ENCODE data around the gene HP1BP3. TPM values are rescaled to one million over a fixed set of nuclear protein-coding genes. Genes with fewer than 3 reads are reported as not detected.

The HP1BP3 gene
- total and polyA plus RNA-seq, 2 experiments from 2014 or later = 89.1 to 112 TPM

- H3K4me3 ChIP-seq = no peak overlapping the region
- TF ChIP-seq REST (IDR thresholded peaks at IDR 0.05; ENCODE audit: unreplicated experiment) (no peak), EZH2phosphoT487 (IDR thresholded peaks at IDR 0.05; ENCODE audit: unreplicated experiment) (no peak), STAT1 (IDR thresholded peaks at IDR 0.05; ENCODE audit: unreplicated experiment) (no peak)
- Mint-ChIP-seq H3K4me3 (no peak overlapping the region), H3K9me3 (no peaks in the 10 kb centered on the region; the same call in none of the 3 replicates), H3K27me3 (ENCODE audit: insufficient read depth, low read depth, poor library complexity) (peaks cover 11% of the 10 kb centered on the region), H3K36me3 (ENCODE audit: low read depth) (no peaks in the 10 kb centered on the region; the same call in 1 of the 3 replicates), H3K27ac (no peak overlapping the region), H3K4me1 (peaks cover 11% of the 10 kb centered on the region)
- no peaks in the 10 kb centered on the region for H3K36me3 ChIP-seq (ENCODE audit: insufficient read depth)
- H3K79me2 ChIP-seq (replicated peaks; ENCODE audit: insufficient read depth) = no peaks in the 10 kb centered on the region
- H3K9me2 ChIP-seq (ENCODE audit: insufficient read depth) = no peaks in the 10 kb centered on the region
- H3K4me1 ChIP-seq (ENCODE audit: insufficient read depth) = peaks cover 10% of the 10 kb centered on the region; the same call in 1 of the 2 replicates
- DNase-seq (ENCODE audit: low spot score) (no peak), ATAC-seq (no peak)
- no peak overlapping the region for H3K27ac ChIP-seq (ENCODE audit: low read depth)
- H2AFZ ChIP-seq = no peak overlapping the region
- H3K4me2 ChIP-seq = no peak overlapping the region
- no peaks in the 10 kb centered on the region for H3K27me3 ChIP-seq (ENCODE audit: insufficient read depth)
- H4K20me1 ChIP-seq (replicated peaks; ENCODE audit: insufficient read depth) = no peaks in the 10 kb centered on the region
- H3F3A ChIP-seq (replicated peaks; ENCODE audit: low read depth) = 0 out of 2 replicates have a peak, but pooled peaks cover 2% of the 10 kb centered on the region
These were observed 91.6 kb downstream of the HP1BP3 start for GRCh38 chr1:20695515-20695914.

- no peak overlapping the region for H3K27ac Mint-ChIP-seq
- H3K4me1 ChIP-seq (ENCODE audit: insufficient read depth) = peaks cover 10% of the 10 kb centered on the region; the same call in 1 of the 2 replicates
- no peaks in the 10 kb centered on the region for H4K20me1 ChIP-seq (replicated peaks; ENCODE audit: insufficient read depth)
- peaks cover 11% of the 10 kb centered on the region for H3K27me3 Mint-ChIP-seq (ENCODE audit: insufficient read depth, low read depth, poor library complexity)
- peaks cover 4% of the 10 kb centered on the region; the same call in 2 of the 3 replicates for H3K36me3 Mint-ChIP-seq (ENCODE audit: low read depth)
- H3F3A ChIP-seq (replicated peaks; ENCODE audit: low read depth) = 0 out of 2 replicates have a peak, but pooled peaks cover 2% of the 10 kb centered on the region
- DNase-seq (ENCODE audit: low spot score) = no peak
- no peaks in the 10 kb centered on the region for H3K79me2 ChIP-seq (replicated peaks; ENCODE audit: insufficient read depth)
- peaks cover 11% of the 10 kb centered on the region for H3K4me1 Mint-ChIP-seq
- H2AFZ ChIP-seq = no peak overlapping the region
- H3K4me3 ChIP-seq = no peak overlapping the region
- H3K27me3 ChIP-seq (ENCODE audit: insufficient read depth) = no peaks in the 10 kb centered on the region
- H3K9me2 ChIP-seq (ENCODE audit: insufficient read depth) = no peaks in the 10 kb centered on the region
- H3K36me3 ChIP-seq (ENCODE audit: insufficient read depth) = no peaks in the 10 kb centered on the region
- H3K4me2 ChIP-seq = no peak overlapping the region
- no peak for ATAC-seq
- no peak overlapping the region for H3K4me3 Mint-ChIP-seq
- no peaks in the 10 kb centered on the region; the same call in none of the 3 replicates for H3K9me3 Mint-ChIP-seq
- H3K27ac ChIP-seq (ENCODE audit: low read depth) = no peak overlapping the region
- TF ChIP-seq POLR2AphosphoS5 (IDR thresholded peaks at IDR 0.05; ENCODE audit: low read depth) = no peak
- TF ChIP-seq ETS1 (IDR thresholded peaks at IDR 0.05) = no peak
- TF ChIP-seq CTCF (conservative IDR thresholded peaks at IDR 0.05; ENCODE audit: low read depth in 2 of 2) = no peak
- TF ChIP-seq EZH2phosphoT487 (IDR thresholded peaks at IDR 0.05; ENCODE audit: unreplicated experiment) = no peak
- no peak for TF ChIP-seq EZH2 (IDR thresholded peaks at IDR 0.05; ENCODE audit: low read depth, unreplicated experiment)
- TF ChIP-seq ZNF114 (CRISPR knock-in tag; IDR thresholded peaks at IDR 0.05) = no peak
- TF ChIP-seq CREB1 (CRISPR knock-in tag; IDR thresholded peaks at IDR 0.05; ENCODE audit: low read depth) = no peak
- no peak for TF ChIP-seq ZNF331 (CRISPR knock-in tag; IDR thresholded peaks at IDR 0.05; ENCODE audit: low read depth)
- TF ChIP-seq NANOG (IDR thresholded peaks at IDR 0.05; ENCODE audit: borderline replicate concordance) = no peak
- TF ChIP-seq JUNB (IDR thresholded peaks at IDR 0.05; ENCODE audit: unreplicated experiment) = no peak
These were observed 93.5 kb downstream of the HP1BP3 start for GRCh38 chr1:20693623-20694022.
